ENCODE measurements around the gene WASHC3.

WASHC3 gene

DNA sequence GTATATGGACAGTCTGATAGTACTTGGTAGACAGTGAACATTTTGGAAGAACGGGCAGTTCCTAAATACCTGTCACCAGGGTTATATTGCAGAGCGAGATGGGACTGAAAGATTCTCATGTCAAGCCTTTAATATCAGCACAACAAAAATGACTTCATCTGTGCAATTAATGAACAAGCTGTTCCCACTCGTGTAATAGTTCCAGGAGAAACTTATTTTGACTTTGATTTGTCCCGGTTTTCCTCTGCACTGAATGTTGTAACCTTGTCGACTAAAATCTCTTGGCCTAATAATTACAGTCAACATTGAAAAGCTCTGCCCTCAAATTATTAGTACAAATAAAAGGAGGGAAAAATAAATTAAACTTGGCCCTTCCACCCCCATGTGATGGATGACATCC lies 79.5 kb downstream of the WASHC3 start:
- Histone ChIP-seq H3K4me1 (ENCODE audit: control insufficient read depth in 1 of 2, insufficient read depth in 2 of 2, low read length in 2 of 2) (no peaks in the 10 kb centered on the region), H3K4me3 (ENCODE audit: low read depth in 1 of 2, low read length in 2 of 2) (no peak overlapping the region), H3K36me3 (ENCODE audit: control insufficient read depth in 1 of 2, insufficient read depth in 2 of 2, low read length in 2 of 2) (no peaks in the 10 kb centered on the region), H3K27ac (ENCODE audit: low read depth, low read length) (no peak overlapping the region), H3K9ac (ENCODE audit: low read depth in 1 of 2, low read length in 2 of 2) (no peak overlapping the region), H3K9me3 (ENCODE audit: control insufficient read depth in 1 of 2, low read length in 2 of 2) (no peaks in the 10 kb centered on the region), H3K27me3 (ENCODE audit: control insufficient read depth in 1 of 2, insufficient read depth in 2 of 2, low read length in 2 of 2) (no peaks in the 10 kb centered on the region)

DNA sequence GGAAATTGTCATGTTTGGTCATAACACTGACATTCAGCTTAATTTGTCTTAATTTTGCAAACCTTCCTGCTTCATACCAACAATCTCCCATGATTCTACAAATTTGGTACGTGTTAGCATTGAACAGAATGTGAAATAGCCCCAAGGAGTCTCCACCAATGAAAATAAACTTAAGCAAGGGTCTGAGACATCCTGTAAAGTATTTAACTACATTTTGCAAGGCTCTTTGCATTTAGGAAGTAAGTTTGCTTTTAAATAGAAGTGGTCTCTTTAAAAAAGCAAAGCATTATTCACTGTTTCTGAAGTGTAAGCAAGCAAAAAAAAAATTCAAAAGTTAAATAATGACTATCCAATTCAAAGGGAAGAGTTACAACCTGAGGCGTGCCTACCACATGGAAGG lies 79.9 kb downstream of the WASHC3 start:
- no peak overlapping the region for H3K27ac ChIP-seq (ENCODE audit: low read depth, low read length)
- H3K4me3 ChIP-seq (ENCODE audit: low read depth in 1 of 2, low read length in 2 of 2), result no peak overlapping the region
- H3K36me3 ChIP-seq (ENCODE audit: control insufficient read depth in 1 of 2, insufficient read depth in 2 of 2, low read length in 2 of 2), result no peaks in the 10 kb centered on the region
- no peak overlapping the region for H3K9ac ChIP-seq (ENCODE audit: low read depth in 1 of 2, low read length in 2 of 2)
- H3K9me3 ChIP-seq (ENCODE audit: control insufficient read depth in 1 of 2, low read length in 2 of 2), result no peaks in the 10 kb centered on the region
- H3K4me1 ChIP-seq (ENCODE audit: control insufficient read depth in 1 of 2, insufficient read depth in 2 of 2, low read length in 2 of 2), result no peaks in the 10 kb centered on the region
- H3K27me3 ChIP-seq (ENCODE audit: control insufficient read depth in 1 of 2, insufficient read depth in 2 of 2, low read length in 2 of 2), result no peaks in the 10 kb centered on the region

DNA sequence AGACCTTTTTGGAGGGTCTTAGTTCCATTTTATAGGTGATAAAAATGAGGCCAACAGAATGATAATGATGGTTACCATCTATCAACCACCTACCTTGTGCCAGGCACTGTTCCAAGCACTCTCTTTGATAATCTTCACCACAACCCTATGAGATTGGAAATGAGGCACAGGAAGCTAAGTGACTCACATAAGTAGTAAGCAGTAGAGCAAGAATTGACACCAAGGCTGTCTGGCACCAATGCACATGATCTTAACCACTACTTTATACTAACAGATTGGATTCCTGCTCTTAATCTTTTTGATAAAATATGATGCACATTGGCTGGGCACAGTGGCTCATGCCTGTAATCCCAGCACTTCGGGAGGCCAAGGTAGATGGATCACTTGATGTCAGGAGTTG lies 93.0 kb downstream of the WASHC3 start:
- Histone ChIP-seq H3K4me3 (ENCODE audit: low read depth in 1 of 2, low read length in 2 of 2) (no peak overlapping the region), H3K27me3 (ENCODE audit: control insufficient read depth in 1 of 2, insufficient read depth in 2 of 2, low read length in 2 of 2) (no peaks in the 10 kb centered on the region), H3K4me1 (ENCODE audit: control insufficient read depth in 1 of 2, insufficient read depth in 2 of 2, low read length in 2 of 2) (no peaks in the 10 kb centered on the region)

DNA sequence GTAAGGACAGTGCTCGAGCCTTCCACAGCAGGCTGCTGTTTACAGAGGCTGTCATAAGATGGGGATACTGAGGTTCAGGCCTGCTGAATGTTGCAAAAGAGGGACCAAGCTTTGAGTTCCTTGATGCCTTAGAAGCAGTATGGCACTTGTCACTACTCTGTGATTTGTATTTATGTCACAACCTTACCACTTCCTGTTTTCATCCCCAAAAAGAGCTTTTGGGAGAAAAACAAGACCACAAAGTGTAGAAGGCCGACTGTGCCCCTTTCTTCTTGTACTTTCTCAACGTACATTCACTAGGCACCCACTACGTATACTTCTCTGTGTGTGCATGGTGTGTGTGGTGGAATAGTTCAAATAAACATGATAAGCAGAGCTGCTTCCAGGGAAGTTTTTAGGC lies 94.3 kb downstream of the WASHC3 start:
- Histone ChIP-seq H3K36me3 (ENCODE audit: control insufficient read depth in 1 of 2, insufficient read depth in 2 of 2, low read length in 2 of 2) (no peaks in the 10 kb centered on the region), H3K9ac (ENCODE audit: low read depth in 1 of 2, low read length in 2 of 2) (no peak overlapping the region), H3K4me1 (ENCODE audit: control insufficient read depth in 1 of 2, insufficient read depth in 2 of 2, low read length in 2 of 2) (no peaks in the 10 kb centered on the region), H3K9me3 (ENCODE audit: control insufficient read depth in 1 of 2, low read length in 2 of 2) (no peaks in the 10 kb centered on the region), H3K4me3 (ENCODE audit: low read depth in 1 of 2, low read length in 2 of 2) (no peak overlapping the region), H3K27ac (ENCODE audit: low read depth, low read length) (no peak overlapping the region), H3K27me3 (ENCODE audit: control insufficient read depth in 1 of 2, insufficient read depth in 2 of 2, low read length in 2 of 2) (no peaks in the 10 kb centered on the region)

More for the DNA sequence above, 93.0 kb downstream of the WASHC3 start:
- H3K36me3 ChIP-seq (ENCODE audit: control insufficient read depth in 1 of 2, insufficient read depth in 2 of 2, low read length in 2 of 2), result no peaks in the 10 kb centered on the region
- no peak overlapping the region for H3K27ac ChIP-seq (ENCODE audit: low read depth, low read length)
- H3K9ac ChIP-seq (ENCODE audit: low read depth in 1 of 2, low read length in 2 of 2), result no peak overlapping the region
- H3K9me3 ChIP-seq (ENCODE audit: control insufficient read depth in 1 of 2, low read length in 2 of 2), result no peaks in the 10 kb centered on the region

- Histone ChIP-seq H3K27me3 (ENCODE audit: control insufficient read depth in 1 of 2, insufficient read depth in 2 of 2, low read length in 2 of 2) (no peaks in the 10 kb centered on the region), H3K4me3 (ENCODE audit: low read depth in 1 of 2, low read length in 2 of 2) (no peak overlapping the region), H3K9me3 (ENCODE audit: control insufficient read depth in 1 of 2, low read length in 2 of 2) (no peaks in the 10 kb centered on the region), H3K4me1 (ENCODE audit: control insufficient read depth in 1 of 2, insufficient read depth in 2 of 2, low read length in 2 of 2) (no peaks in the 10 kb centered on the region), H3K36me3 (ENCODE audit: control insufficient read depth in 1 of 2, insufficient read depth in 2 of 2, low read length in 2 of 2) (no peaks in the 10 kb centered on the region), H3K9ac (ENCODE audit: low read depth in 1 of 2, low read length in 2 of 2) (no peak overlapping the region), H3K27ac (ENCODE audit: low read depth, low read length) (no peak overlapping the region)
Observed at GRCh38 chr12:101966496-101966895, 95.3 kb downstream of the WASHC3 start.

DNA sequence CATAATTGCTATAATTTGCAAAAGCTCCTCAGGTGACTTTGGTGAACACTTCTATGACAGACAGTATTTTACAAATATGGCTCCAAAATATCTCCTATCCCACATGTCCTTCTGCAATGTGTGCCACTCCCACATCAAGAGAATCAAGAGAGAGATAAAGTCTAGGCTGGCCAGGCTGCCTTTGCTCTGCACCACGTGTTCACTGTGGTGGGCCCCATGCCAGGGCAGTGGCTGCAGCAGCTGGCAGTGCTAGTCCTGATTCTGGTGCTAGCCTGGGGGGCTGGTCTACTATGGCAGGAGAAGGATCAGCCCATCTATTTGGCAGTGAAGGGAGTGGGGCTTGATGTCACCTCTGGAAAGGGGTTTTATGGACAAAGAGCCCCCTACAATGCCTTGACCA lies 98.1 kb downstream of the WASHC3 start:
- no peak overlapping the region for H3K9ac ChIP-seq (ENCODE audit: low read depth in 1 of 2, low read length in 2 of 2)
- no peaks in the 10 kb centered on the region for H3K27me3 ChIP-seq (ENCODE audit: control insufficient read depth in 1 of 2, insufficient read depth in 2 of 2, low read length in 2 of 2)
- no peak overlapping the region for H3K4me3 ChIP-seq (ENCODE audit: low read depth in 1 of 2, low read length in 2 of 2)
- no peaks in the 10 kb centered on the region for H3K36me3 ChIP-seq (ENCODE audit: control insufficient read depth in 1 of 2, insufficient read depth in 2 of 2, low read length in 2 of 2)
- no peaks in the 10 kb centered on the region for H3K9me3 ChIP-seq (ENCODE audit: control insufficient read depth in 1 of 2, low read length in 2 of 2)
- H3K4me1 ChIP-seq (ENCODE audit: control insufficient read depth in 1 of 2, insufficient read depth in 2 of 2, low read length in 2 of 2), result no peaks in the 10 kb centered on the region
- H3K27ac ChIP-seq (ENCODE audit: low read depth, low read length), result no peak overlapping the region

Measured in duodenal mucosa (tissue), 2 donors.